HL-60 (cell line): Measurements from ENCODE around the gene C19orf47.

ENCODE experiments used
- DNase-seq, 2 experiments: peaks; one replicate each; pipeline ENCODE4 v3.0.0-alpha.2; 2010 to 2020; ENCODE audit warnings: low read depth in 1 of 2, low spot score in 1 of 2
- H3K27ac ChIP-seq: fragments of 250-450 bp; sonication (Bioruptor Pico); replicated peaks from 2 replicates; pipeline ENCODE4 v1.5.1; 2020; ENCODE audit warnings: mild to moderate bottlenecking, moderate library complexity
- H3K27me3 ChIP-seq: fragments of 250-450 bp; sonication (Bioruptor Pico); 2 replicates; pipeline ENCODE4 v1.5.1; 2021; ENCODE audit warnings: mild to moderate bottlenecking, moderate library complexity; ENCODE audit not compliant: insufficient read depth, poor library complexity, severe bottlenecking
- H3K4me3 ChIP-seq: replicated peaks from 2 replicates; pipeline ENCODE4 v1.5.1; 2011; ENCODE audit warnings: mild to moderate bottlenecking, control low read depth, low read length; ENCODE audit not compliant: insufficient read depth
- CTCF ChIP-seq: IDR thresholded peaks from one replicate; pipeline ENCODE4 v1.5.1; 2011; ENCODE audit warnings: low read length, control low read depth, inconsistent platforms; ENCODE audit not compliant: insufficient read depth
- GABPA ChIP-seq: IDR thresholded peaks from 2 replicates; pipeline ENCODE4 v1.6.1; 2012; ENCODE audit warnings: low read depth
- POLR2AphosphoS5 ChIP-seq: IDR thresholded peaks from 2 replicates; pipeline ENCODE4 v1.6.1; 2012; ENCODE audit warnings: low read depth
- SPI1 ChIP-seq: IDR thresholded peaks from 2 replicates; pipeline ENCODE4 v1.6.1; 2012; ENCODE audit warnings: low read depth, mild to moderate bottlenecking, borderline replicate concordance
- TF ChIP-seq, protein P1 (sequence below): IDR thresholded peaks from 2 replicates; pipeline ENCODE4 v1.6.1; 2012; ENCODE audit warnings: low read depth; ENCODE audit not compliant: insufficient replicate concordance

The C19orf47 gene

DNA sequence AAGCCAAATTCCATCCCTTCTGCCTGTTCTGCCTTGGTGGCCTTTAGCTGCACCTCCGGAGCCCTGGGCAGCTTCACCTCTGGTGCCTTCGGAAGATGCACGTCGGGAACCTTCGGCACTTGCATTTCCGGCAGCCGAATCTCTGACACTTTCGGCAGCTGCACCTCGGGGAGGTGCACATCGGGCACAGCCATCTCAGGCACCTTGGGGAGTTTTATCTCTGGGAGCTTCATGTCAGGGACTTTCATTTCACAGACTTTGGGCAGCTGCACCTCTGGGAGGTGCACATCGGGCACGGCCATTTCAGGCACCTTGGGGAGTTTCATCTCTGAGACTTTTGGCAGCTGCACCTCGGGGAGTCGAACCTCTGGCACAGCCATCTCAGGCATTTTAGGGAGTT lies 47.8 kb upstream of the C19orf47 start:
- DNase-seq = no peak
- TF ChIP-seq SPI1 (no peak), CTCF (no peak), POLR2AphosphoS5 (no peak), GABPA (no peak)
- TF ChIP-seq, protein P1, sequence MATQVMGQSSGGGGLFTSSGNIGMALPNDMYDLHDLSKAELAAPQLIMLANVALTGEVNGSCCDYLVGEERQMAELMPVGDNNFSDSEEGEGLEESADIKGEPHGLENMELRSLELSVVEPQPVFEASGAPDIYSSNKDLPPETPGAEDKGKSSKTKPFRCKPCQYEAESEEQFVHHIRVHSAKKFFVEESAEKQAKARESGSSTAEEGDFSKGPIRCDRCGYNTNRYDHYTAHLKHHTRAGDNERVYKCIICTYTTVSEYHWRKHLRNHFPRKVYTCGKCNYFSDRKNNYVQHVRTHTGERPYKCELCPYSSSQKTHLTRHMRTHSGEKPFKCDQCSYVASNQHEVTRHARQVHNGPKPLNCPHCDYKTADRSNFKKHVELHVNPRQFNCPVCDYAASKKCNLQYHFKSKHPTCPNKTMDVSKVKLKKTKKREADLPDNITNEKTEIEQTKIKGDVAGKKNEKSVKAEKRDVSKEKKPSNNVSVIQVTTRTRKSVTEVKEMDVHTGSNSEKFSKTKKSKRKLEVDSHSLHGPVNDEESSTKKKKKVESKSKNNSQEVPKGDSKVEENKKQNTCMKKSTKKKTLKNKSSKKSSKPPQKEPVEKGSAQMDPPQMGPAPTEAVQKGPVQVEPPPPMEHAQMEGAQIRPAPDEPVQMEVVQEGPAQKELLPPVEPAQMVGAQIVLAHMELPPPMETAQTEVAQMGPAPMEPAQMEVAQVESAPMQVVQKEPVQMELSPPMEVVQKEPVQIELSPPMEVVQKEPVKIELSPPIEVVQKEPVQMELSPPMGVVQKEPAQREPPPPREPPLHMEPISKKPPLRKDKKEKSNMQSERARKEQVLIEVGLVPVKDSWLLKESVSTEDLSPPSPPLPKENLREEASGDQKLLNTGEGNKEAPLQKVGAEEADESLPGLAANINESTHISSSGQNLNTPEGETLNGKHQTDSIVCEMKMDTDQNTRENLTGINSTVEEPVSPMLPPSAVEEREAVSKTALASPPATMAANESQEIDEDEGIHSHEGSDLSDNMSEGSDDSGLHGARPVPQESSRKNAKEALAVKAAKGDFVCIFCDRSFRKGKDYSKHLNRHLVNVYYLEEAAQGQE = no peak
- H3K27me3 ChIP-seq = peaks cover 19% of the 10 kb centered on the region
- no peak overlapping the region for H3K4me3 ChIP-seq
- H3K27ac ChIP-seq = no peak overlapping the region

DNA sequence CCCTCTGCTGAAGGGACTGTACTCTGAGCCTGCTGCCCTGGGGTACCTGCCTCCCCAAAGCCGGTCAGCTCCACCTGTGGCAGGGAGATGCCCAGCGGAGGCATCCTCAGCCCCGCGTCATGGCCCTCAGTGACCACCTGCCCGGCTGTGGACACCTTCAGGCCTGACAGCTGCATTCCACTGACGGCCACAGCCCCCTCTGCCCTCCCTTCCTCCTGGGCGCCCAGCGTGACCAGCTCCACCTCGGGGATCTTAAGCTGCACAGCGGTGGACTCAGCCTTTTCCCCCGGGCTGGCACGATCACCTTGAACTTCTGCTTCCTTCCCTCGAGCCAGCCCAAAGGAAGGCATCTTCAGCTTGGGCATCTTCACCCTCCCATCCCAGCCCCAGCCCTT lies 46.6 kb upstream of the C19orf47 start:
- DNase-seq = no peak
- Histone ChIP-seq H3K4me3 (no peak overlapping the region), H3K27me3 (peaks cover 19% of the 10 kb centered on the region), H3K27ac (no peak overlapping the region)
- TF ChIP-seq SPI1 (no peak), POLR2AphosphoS5 (no peak), GABPA (no peak), CTCF (no peak)
- TF ChIP-seq, protein P1 = no peak

- no peak for DNase-seq
- no peak for TF ChIP-seq SPI1
- TF ChIP-seq, protein P1 = no peak
- TF ChIP-seq POLR2AphosphoS5 = no peak
- TF ChIP-seq GABPA = no peak
- no peak for TF ChIP-seq CTCF
- Histone ChIP-seq H3K4me3 (no peak overlapping the region), H3K27me3 (peaks cover 18% of the 10 kb centered on the region), H3K27ac (no peak overlapping the region)
These were observed 46.0 kb upstream of the C19orf47 start for GRCh38 chr19:40393894-40394815.
